HUES64 (cell line): ENCODE results near the gene CYP2E1.
"Not testable (repeated sequence)": the region's sequence is repeated elsewhere in the genome, so short reads cannot be mapped to it uniquely, and the experiment has no call there.

Source experiments
- H3K27ac ChIP-seq: 2 replicates; pipeline ENCODE4 v1.7.0; 2013; ENCODE audit warnings: low read depth, low read length, inconsistent platforms
- H3K27me3 ChIP-seq: 2 replicates; pipeline ENCODE4 v1.6.1; 2013; ENCODE audit warnings: mild to moderate bottlenecking, low read length; ENCODE audit not compliant: insufficient read depth
- H3K36me3 ChIP-seq: 2 replicates; pipeline ENCODE4 v1.6.1; 2013; ENCODE audit warnings: mild to moderate bottlenecking, low read length; ENCODE audit not compliant: insufficient read depth
- H3K4me1 ChIP-seq: 2 replicates; pipeline ENCODE4 v1.6.1; 2013; ENCODE audit warnings: mild to moderate bottlenecking, low read length, moderate library complexity; ENCODE audit not compliant: insufficient read depth
- H3K4me3 ChIP-seq: 2 replicates; pipeline ENCODE4 v1.5.1; 2013; ENCODE audit warnings: mild to moderate bottlenecking, low read length, moderate library complexity
- H3K9ac ChIP-seq: 2 replicates; pipeline ENCODE4 v1.6.1; 2013; ENCODE audit warnings: mild to moderate bottlenecking, low read depth, low read length
- H3K9me3 ChIP-seq: 2 replicates; pipeline ENCODE4 v1.6.1; 2013; ENCODE audit warnings: low read depth, low read length; ENCODE audit not compliant: insufficient read depth
- WGBS: fragments of 150-250, 120-280 bp; methylation state at CpG from one replicate; pipeline ENCODE4 v1.1.7; 2013; ENCODE audit warnings: missing lambda C conversion rate; 5-methylcytosine and 5-hydroxymethylcytosine counted together

The CYP2E1 gene

GRCh38 chr10:133509700-133510099 lies 17.5 kb upstream of the CYP2E1 start:
- H3K4me1 ChIP-seq, result no peaks in the 10 kb centered on the region
- no peaks in the 10 kb centered on the region for H3K27me3 ChIP-seq
- H3K9me3 ChIP-seq, result peaks cover 81% of the 10 kb centered on the region
- H3K36me3 ChIP-seq, result no peaks in the 10 kb centered on the region
- WGBS, result 80% methylated on average over 3 of the region's 4 CpGs
- no peak overlapping the region for H3K27ac ChIP-seq
- H3K9ac ChIP-seq, result no peak overlapping the region
- H3K4me3 ChIP-seq, result no peak overlapping the region

- no peak overlapping the region for H3K9ac ChIP-seq
- no peaks in the 10 kb centered on the region for H3K27me3 ChIP-seq
- peaks cover 87% of the 10 kb centered on the region for H3K9me3 ChIP-seq
- no peaks in the 10 kb centered on the region for H3K4me1 ChIP-seq
- WGBS, result 16% methylated on average over 1 of the region's 4 CpGs
- H3K27ac ChIP-seq, result no peak overlapping the region
- no peaks in the 10 kb centered on the region for H3K36me3 ChIP-seq
- H3K4me3 ChIP-seq, result no peak overlapping the region
These were observed 15.8 kb upstream of the CYP2E1 start for GRCh38 chr10:133511408-133511807.

- 41% methylated on average over 3 of the region's 4 CpGs for WGBS
- Histone ChIP-seq H3K4me1 (no peaks in the 10 kb centered on the region), H3K9me3 (peaks cover 87% of the 10 kb centered on the region), H3K27me3 (no peaks in the 10 kb centered on the region), H3K4me3 (no peak overlapping the region), H3K9ac (no peak overlapping the region), H3K36me3 (no peaks in the 10 kb centered on the region), H3K27ac (no peak overlapping the region)
These were observed 15.1 kb upstream of the CYP2E1 start for GRCh38 chr10:133511907-133512528.

GRCh38 chr10:133515471-133515870 lies 11.7 kb upstream of the CYP2E1 start:
- 73% methylated on average over 4 of the region's 4 CpGs for WGBS
- H3K9me3 ChIP-seq, result peaks cover 89% of the 10 kb centered on the region

GRCh38 chr10:133516057-133516456 lies 11.1 kb upstream of the CYP2E1 start:
- WGBS, result 59% methylated on average over 4 of the region's 4 CpGs
- no peak overlapping the region for H3K4me3 ChIP-seq
- no peak overlapping the region for H3K27ac ChIP-seq
- no peaks in the 10 kb centered on the region for H3K4me1 ChIP-seq
- no peaks in the 10 kb centered on the region for H3K36me3 ChIP-seq
- H3K9ac ChIP-seq, result no peak overlapping the region
- H3K9me3 ChIP-seq, result peaks cover 89% of the 10 kb centered on the region
- no peaks in the 10 kb centered on the region for H3K27me3 ChIP-seq

More at GRCh38 chr10:133515471-133515870, 11.7 kb upstream of the CYP2E1 start:
- H3K4me3 ChIP-seq, result no peak overlapping the region
- no peaks in the 10 kb centered on the region for H3K4me1 ChIP-seq
- H3K27me3 ChIP-seq, result no peaks in the 10 kb centered on the region
- no peaks in the 10 kb centered on the region for H3K36me3 ChIP-seq
- H3K9ac ChIP-seq, result no peak overlapping the region
- H3K27ac ChIP-seq, result no peak overlapping the region

GRCh38 chr10:133518517-133518916 lies 8.6 kb upstream of the CYP2E1 start:
- not testable (repeated sequence) for H3K36me3 ChIP-seq, H3K9ac ChIP-seq, H3K27me3 ChIP-seq, H3K27ac ChIP-seq, H3K4me3 ChIP-seq, H3K4me1 ChIP-seq
- H3K9me3 ChIP-seq, result peaks cover 84% of the 10 kb centered on the region
- 83% methylated on average over 5 of the region's 5 CpGs for WGBS

GRCh38 chr10:133520193-133520738 lies 6.9 kb upstream of the CYP2E1 start:
- Histone ChIP-seq H3K9ac (no peak overlapping the region), H3K4me3 (no peak overlapping the region), H3K27me3 (no peaks in the 10 kb centered on the region), H3K4me1 (no peaks in the 10 kb centered on the region), H3K9me3 (peaks cover 83% of the 10 kb centered on the region), H3K27ac (no peak overlapping the region), H3K36me3 (no peaks in the 10 kb centered on the region)
- WGBS, result 73% methylated on average over 33 of the region's 33 CpGs

- H3K27ac ChIP-seq, result no peak overlapping the region
- WGBS, result 86% methylated on average over 9 of the region's 9 CpGs
- no peak overlapping the region for H3K4me3 ChIP-seq
- H3K36me3 ChIP-seq, result no peaks in the 10 kb centered on the region
- no peak overlapping the region for H3K9ac ChIP-seq
- no peaks in the 10 kb centered on the region for H3K27me3 ChIP-seq
- H3K9me3 ChIP-seq, result peaks cover 90% of the 10 kb centered on the region
- no peaks in the 10 kb centered on the region for H3K4me1 ChIP-seq
These were observed 3.4 kb upstream of the CYP2E1 start for GRCh38 chr10:133523631-133524203.

- no peak overlapping the region for H3K27ac ChIP-seq
- WGBS, result 87% methylated on average over 7 of the region's 7 CpGs
These were observed 1.7 kb upstream of the CYP2E1 start for GRCh38 chr10:133525444-133525843.

GRCh38 chr10:133527771-133528271 lies 658 bp downstream of the CYP2E1 start:
- no peak overlapping the region for H3K9ac ChIP-seq

More at GRCh38 chr10:133525444-133525843, 1.7 kb upstream of the CYP2E1 start:
- H3K9ac ChIP-seq, result no peak overlapping the region
- H3K4me3 ChIP-seq, result no peak overlapping the region
- H3K36me3 ChIP-seq, result no peaks in the 10 kb centered on the region
- no peaks in the 10 kb centered on the region for H3K27me3 ChIP-seq
- no peaks in the 10 kb centered on the region for H3K4me1 ChIP-seq
- peaks cover 88% of the 10 kb centered on the region for H3K9me3 ChIP-seq

GRCh38 chr10:133528296-133528844 lies 1.2 kb downstream of the CYP2E1 start:
- H3K27ac ChIP-seq, result no peak overlapping the region
- no peaks in the 10 kb centered on the region for H3K27me3 ChIP-seq
- no peaks in the 10 kb centered on the region for H3K36me3 ChIP-seq
- H3K9me3 ChIP-seq, result peaks cover 93% of the 10 kb centered on the region
- no peak overlapping the region for H3K9ac ChIP-seq
- H3K4me1 ChIP-seq, result no peaks in the 10 kb centered on the region
- WGBS, result 91% methylated on average over 47 of the region's 50 CpGs
- no peak overlapping the region for H3K4me3 ChIP-seq

More at GRCh38 chr10:133527771-133528271, 658 bp downstream of the CYP2E1 start:
- WGBS, result 94% methylated on average over 51 of the region's 51 CpGs
- H3K4me1 ChIP-seq, result no peaks in the 10 kb centered on the region
- H3K9me3 ChIP-seq, result peaks cover 93% of the 10 kb centered on the region
- H3K4me3 ChIP-seq, result no peak overlapping the region
- H3K27ac ChIP-seq, result no peak overlapping the region
- no peaks in the 10 kb centered on the region for H3K27me3 ChIP-seq
- no peaks in the 10 kb centered on the region for H3K36me3 ChIP-seq
